22Rv1 (cell line): ENCODE results near the gene PRKAR1B.

Source experiments
- ZFX ChIP-seq: fragments of 450-650 bp; IDR thresholded peaks from 2 replicates; pipeline ENCODE4 v1.6.1; 2017; ENCODE audit warnings: antibody characterized with exemption, borderline replicate concordance
- TF ChIP-seq, protein P1 (sequence below): fragments of 450-650 bp; IDR thresholded peaks from 2 replicates; pipeline ENCODE4 v1.5.1; 2017; ENCODE audit warnings: mild to moderate bottlenecking

- TF ChIP-seq, protein P1, sequence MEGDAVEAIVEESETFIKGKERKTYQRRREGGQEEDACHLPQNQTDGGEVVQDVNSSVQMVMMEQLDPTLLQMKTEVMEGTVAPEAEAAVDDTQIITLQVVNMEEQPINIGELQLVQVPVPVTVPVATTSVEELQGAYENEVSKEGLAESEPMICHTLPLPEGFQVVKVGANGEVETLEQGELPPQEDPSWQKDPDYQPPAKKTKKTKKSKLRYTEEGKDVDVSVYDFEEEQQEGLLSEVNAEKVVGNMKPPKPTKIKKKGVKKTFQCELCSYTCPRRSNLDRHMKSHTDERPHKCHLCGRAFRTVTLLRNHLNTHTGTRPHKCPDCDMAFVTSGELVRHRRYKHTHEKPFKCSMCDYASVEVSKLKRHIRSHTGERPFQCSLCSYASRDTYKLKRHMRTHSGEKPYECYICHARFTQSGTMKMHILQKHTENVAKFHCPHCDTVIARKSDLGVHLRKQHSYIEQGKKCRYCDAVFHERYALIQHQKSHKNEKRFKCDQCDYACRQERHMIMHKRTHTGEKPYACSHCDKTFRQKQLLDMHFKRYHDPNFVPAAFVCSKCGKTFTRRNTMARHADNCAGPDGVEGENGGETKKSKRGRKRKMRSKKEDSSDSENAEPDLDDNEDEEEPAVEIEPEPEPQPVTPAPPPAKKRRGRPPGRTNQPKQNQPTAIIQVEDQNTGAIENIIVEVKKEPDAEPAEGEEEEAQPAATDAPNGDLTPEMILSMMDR = no peak
- TF ChIP-seq ZFX = no peak
These were observed 21.4 kb upstream of the PRKAR1B start for GRCh38 chr7:748446-748845.
